Putamen (tissue), 1 donor: Measurements from ENCODE around the gene L3MBTL1.
"Not testable (repeated sequence)": the region's sequence is repeated elsewhere in the genome, so short reads cannot be mapped to it uniquely, and the experiment has no call there.

Experiments used
- DNase-seq: peaks from one replicate; pipeline ENCODE4 v3.0.0-alpha.2; 2016; ENCODE audit warnings: low spot score

Gene L3MBTL1

DNA sequence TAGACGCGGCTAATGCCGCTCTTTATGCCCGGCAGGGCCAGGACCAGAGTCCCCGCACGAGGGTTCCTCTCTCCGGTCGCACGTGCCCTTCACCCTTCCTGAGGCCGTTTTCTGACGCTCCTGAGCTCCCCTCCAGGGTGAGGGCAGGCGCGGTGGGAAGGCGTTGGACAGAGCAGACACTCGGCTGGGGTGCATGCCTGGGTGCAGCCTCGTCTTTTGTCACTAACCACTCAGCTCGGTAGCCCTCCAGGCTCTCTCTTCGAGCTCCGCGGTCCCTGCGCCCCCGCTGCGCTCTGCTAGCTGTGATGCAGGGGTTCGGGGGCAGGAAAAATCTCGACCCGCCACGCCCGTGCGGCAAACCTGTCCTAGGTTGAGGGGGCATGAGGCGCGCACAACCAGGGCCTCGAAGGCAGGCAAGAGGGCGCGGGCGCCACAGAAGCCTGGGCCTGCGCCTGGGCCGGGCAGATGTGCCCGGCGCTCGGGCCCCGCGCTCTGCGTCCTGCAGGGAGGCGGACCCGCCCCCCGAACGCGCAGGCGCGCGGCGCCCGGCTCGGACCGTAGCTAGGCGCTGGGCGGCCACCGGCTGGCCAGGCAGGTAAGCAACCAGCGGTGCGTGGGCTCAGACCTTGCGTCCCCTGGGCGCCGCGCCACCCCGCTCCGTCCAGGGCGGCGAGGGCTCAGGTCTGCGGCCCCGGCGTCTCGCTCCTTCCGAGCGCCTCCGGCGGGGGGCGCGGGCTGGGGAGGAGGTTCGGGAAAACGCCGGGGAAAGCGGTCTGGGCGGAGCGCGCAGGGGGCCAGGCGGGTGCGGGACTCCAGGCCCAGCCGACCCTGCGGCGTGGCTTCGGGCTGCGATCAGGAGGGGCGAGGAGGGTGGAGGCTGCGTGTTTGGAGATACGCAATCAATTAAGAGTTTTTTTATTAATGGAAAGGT, at the start of gene L3MBTL1:
L3MBTL1 (plus strand) TSS at position 548 of the 931 bp plus-strand sequence. CDS start 5,807 bp downstream, outside the sequence.
- DNase-seq: no peak

DNA sequence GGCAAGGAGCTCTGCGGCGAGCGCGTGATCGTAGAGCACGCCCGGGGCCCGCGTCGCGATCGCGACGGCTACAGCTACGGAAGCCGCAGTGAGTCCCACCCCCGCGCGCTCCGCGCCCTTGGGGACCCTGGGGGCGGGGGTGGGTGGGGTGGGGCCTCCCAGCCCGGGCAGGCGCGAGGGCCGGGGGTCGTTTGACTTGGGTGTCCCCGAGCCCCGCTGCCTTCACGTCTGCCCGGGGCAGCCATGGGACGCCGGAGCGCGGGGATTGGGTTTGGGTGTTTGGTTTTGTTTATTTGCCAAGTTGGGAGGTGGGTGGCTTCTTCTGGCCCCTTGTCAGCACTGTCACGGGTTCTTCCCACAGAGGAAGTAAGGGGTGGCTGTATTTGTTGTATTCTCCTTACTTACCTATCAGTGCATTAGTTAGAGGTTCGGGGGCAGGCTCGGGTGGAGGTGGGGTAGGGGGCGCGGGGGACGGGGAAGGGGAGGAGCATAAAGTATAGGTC, 49.0 kb upstream of the L3MBTL1 start:
- DNase-seq: peak; percentile 12

DNA sequence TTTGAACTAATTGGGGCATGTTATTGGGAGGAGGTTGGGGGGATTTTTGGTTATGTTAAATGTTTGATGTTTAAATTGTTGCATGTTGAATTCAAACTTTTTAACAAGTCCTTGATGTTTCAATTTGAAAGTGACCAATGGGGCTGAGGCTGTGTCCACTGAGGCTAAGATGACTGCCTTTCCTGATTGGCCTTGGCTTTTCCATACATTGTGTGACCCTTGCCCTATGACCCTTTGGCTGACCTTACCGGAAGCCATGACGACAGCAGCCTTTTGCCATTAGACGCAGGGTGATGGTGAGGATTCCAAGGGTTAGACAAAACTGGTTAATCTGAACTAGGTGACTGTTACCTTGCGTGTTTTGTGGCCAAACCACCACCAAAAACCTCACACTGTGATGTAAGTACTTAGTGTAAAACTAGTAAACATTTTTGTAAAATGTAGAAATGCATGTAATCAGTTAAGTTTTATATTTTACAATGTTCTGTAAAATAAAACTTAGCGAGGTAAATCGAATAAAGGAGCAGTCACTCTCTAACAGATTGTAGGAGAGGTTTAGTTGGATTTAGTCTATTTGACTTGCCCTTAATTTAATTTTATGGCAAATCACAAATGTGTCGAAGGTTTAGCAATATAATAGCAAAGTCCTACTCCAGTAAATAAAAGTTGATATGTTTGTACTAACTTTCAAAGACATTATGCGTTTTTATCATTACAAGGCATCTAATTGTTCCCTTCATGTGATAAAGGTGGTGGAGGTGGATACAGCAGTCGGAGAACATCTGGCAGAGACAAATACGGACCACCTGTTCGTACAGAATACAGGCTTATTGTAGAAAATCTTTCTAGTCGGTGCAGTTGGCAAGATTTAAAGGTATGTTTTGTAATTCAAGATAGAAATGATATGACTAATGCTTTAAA, 48.2 kb upstream of the L3MBTL1 start:
- DNase-seq: no peak

DNA sequence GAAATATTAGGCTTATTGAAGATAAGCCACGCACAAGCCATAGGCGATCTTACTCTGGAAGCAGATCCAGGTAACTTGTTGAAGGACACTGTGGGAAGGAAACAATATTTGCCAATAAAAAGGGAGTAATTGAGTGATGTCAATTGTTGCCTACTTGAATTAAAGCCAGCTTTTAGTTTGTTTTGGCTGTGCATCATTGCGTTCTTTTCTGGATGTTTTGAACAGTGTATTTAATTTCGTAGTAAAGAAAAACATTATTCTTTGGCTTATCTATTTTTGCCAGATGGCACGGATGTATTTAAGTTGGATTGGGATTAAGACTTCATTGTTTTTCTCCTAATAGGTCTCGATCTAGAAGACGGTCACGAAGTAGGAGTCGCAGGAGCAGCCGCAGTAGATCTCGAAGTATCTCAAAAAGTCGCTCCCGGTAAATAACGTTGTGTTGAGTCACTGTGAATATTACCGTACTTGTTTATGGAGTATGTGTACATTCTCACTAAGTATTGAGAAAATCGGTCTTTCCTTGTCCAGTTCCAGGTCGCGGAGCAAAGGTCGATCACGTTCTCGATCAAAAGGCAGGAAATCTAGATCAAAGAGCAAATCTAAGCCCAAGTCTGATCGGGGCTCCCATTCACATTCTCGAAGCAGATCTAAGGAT, 47.2 kb upstream of the L3MBTL1 start:
- no peak for DNase-seq

DNA sequence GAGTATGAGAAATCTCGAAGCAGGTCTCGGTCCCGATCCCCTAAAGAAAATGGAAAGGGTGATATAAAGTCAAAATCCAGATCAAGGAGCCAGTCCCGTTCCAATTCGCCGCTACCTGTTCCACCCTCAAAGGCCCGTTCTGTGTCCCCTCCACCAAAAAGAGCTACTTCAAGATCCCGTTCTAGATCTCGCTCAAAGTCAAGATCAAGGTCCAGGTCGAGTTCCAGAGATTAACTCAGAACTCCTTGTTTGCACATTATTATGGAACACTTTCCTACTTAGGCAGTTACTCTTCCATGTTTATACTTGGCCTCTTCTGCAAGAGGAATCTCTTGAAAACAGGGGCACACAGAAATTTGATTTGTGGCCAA, 46.7 kb upstream of the L3MBTL1 start:
- DNase-seq: no peak

DNA sequence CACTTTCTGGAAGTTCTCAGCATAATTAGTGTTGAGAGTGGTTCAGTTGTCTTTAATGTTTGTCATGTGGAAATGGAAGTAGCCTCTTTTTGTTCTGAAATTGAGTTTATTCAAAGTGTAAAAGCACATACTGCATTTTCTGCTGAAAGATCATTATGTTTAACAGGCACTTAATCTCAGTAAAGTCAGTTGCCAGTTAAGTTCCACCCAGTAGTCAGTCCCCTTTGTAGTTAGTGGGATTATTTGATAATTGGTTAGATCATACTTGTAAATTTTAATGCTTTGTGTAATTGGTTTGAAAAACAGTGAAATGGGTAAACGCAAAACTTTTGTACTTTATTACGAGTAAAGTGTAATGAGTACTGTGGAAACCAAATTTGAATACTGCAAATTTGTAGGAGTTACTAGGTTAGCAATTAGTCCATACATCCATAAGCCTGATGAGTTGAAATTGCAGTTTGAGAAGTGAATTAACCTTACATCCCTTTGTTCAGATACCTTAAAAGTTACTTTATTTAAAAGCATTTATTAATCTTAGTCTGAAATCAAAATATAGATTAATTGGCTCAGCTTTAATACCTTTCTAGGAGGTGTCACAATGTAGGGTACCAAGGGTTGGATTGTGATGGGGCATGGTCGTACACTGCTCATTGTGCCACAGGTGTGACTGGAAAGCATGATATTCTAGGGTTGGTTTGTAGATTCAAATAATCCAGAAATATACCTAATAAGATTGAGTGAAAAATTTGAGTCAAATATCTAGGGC, 45.4 kb upstream of the L3MBTL1 start:
- DNase-seq: no peak

DNA sequence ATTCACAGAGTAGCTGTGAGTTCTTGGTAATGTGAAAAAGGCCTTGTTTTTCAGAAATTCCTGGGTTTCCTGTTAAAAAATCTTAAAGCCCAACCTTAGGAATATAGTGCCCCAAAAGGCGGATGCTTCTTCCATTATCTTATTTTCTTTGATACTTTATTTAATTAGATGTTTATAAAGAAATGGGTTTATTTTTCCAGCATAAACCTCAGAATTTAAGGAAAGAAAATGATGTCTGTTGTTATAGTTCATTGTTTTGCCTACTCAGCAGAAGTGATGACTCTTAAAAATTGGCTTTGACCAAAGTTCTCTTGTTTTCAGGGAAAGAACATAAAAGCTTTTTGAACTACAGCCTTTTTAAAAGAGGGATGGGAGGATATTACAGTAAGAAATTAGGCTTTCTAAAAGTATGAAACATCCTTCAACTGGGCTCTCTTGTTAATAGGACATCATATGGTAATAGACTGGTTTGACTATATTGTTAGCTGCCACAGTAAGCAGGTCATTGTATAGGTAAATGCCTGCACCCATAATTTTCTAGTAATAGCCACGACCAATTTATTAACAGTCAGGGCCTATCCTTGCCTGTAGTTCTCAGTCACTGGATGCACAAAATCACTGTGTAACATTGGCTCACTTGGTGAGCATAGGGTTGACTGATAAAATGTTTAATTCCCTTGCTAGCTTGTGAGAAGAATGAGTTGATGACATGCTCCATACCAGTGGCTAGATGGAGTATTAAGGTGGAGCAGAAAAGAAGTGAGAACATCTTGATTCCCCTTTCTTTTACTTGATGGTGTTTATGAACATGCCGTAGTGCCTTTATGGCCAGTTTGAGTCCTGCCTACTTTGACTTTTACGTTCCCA, 44.6 kb upstream of the L3MBTL1 start:
- no peak for DNase-seq

DNA sequence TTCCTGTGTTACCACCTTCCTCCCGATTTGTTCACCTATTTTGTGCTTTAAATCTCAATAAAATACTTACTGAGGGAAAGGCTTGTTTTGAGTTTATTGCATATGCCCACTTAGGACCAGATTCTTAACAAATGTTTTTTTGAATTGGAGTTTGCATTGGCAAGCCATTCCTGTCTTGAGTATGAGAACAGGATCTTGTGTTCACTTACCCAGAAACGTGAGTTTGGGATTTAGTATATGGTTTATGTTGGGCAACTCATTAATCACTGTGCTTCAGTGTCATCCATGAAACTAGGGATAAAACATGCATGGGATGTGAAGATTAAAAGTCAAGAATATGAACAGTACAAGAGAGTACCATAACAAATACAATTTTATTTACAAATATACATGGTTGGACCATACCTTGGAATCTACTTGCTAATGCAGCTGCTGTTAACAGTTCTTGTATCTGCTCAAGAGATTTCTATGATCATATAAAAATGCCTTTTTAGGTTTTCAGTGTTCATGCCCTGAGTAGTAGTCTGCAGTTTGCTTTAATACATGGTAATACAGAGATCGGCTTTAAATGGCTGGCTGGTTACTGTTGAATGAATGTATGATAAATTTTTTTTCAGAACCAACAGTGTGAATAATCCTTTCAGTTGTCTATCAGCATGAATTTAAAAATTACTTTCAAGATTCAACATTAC, 43.8 kb upstream of the L3MBTL1 start:
- DNase-seq: no peak

DNA sequence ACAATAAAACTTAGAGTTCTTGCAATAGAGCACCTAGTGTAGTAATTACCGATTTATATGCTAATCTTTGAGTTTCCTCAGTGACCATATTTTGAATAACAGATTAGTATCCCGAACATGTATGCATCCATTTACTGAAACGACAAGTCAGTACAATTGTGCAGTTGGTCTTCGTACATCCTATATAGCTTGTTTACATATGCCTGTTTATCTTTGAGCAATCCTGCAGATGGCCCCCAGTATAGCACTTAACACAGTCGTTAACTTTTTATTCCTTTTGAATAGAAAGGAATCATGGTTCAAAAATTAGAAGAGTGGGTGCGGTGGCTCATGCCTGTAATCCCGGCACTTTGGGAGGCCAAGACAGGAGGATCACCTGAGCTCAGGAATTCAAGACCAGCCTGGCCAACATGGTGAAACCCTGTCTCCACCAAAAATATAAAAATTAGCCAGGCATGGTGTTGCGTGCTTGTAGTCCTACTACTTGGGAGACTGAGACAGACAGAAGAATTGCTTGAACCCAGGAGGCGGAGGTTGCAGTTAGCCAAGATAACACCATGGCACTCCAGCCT, 43.2 kb upstream of the L3MBTL1 start:
- no peak for DNase-seq

DNA sequence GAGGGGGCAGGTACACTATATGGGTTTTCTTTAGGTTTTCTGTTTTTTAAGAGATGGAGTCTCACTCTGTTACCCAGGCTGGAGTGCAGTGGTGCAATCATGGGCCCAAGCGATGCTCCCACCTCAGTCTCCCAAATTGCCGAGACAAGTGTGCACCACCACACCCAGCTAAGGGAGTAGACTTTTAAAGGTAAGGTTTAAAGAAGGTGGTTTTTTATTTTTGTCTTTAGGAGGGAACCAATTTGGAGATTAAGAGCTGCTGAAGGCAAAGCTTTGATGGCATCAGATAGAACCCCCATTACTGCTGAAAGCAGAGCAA, 41.9 kb upstream of the L3MBTL1 start:
- no peak for DNase-seq

DNA sequence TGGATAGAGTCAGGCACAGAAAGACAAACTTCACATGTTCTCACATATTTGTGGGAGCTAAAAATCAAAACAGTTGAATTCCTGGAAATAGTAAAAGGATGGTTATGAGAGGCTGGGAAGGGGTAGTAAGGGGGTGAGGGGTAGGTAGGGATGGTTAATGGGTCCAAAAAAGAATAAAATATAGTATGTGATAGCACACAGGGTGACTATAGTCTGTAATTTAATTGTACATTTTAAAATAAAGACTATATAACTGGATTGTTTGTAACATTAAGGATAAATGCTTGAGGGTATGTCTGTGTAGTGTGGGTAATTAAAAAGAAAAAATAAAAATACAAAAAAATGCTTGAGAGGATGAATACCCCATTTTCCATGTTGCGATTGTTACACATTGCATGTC, 39.9 kb upstream of the L3MBTL1 start:
- DNase-seq: no peak

DNA sequence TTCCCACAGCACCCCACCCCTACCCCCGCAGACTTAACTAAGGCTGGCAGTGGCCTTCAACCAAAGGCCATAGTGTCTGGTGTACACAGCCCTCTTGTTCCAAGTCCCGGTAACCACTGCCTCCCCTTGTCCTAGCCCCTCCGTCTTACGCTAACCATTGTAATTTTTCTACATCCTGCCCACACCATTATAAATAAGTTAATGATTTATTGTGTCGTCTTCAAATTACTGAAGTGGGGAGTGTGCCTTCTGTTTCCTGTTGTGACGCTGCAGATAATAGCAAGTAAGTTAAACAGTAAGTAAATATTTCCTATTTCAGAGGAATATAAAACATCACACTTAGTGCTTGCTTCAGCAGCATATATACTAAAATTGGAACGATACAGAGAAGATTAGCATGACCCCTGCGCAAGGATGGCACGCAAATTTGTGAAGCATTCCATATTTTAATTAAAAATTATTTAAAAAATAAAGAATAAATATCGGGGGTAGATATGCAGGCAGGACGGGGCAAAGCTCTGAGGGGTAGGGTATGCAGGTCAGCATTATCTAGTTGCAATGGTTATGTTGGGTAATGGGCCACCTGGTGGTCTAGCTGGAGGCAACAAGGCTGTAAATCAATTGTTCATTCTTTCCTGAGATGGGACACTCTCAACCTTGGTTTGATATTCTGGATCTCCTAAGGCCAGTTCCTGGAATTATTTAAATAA, 34.7 kb upstream of the L3MBTL1 start:
- no peak for DNase-seq

DNA sequence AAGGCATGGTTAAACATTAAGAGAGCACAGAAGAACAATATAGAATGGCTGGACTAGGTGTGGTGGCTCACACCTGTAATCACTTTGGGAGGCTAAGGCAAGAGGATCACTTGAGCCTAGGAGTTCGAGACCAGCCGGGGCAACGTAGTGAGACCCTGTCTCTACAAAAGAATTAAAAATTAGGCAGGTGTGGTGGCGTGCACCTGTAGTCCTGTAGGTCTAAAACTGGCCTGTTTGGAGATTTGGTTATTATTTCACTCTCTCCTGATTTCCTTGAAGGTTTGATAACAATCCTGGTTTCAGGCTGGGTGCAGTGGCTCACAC, 34.2 kb upstream of the L3MBTL1 start:
- DNase-seq: no peak

DNA sequence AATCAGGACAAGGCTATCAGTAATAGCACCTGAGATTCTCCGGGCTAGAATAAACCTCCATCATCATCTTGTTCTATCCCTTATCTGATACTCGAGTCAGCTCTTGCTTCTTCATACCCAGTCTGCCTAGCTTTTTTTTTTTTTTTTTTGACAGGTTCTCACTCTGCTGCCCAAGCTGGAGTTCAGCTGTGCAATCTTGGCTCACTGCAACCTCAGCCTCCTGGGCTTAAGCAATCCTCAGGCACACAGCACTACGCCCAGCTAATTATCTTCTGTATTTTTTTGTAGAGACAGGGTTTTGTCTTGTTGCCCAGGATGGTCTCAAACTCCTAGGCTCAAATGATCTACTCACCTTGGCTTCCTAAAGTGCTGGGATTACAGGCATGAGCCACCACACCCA, 30.3 kb upstream of the L3MBTL1 start:
- DNase-seq: no peak

DNA sequence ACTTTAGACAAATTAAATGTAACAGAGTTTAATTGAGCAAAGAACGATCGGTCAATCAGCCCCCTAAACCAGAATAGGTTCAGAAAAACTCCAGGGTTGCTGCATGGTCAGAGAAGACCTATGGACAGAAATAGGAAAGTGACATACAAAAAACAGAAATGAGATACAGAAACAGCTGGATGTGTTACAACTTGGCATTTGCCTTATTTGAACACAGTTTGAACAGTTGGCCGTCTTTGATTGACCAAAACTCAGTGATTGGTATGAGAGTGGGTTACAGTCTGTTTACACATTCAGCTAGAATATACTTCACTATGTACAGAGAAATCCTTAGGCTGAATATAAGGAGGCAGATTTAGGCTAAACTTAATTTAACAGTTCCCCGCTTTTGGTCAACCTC, 29.9 kb upstream of the L3MBTL1 start:
- no peak for DNase-seq

DNA sequence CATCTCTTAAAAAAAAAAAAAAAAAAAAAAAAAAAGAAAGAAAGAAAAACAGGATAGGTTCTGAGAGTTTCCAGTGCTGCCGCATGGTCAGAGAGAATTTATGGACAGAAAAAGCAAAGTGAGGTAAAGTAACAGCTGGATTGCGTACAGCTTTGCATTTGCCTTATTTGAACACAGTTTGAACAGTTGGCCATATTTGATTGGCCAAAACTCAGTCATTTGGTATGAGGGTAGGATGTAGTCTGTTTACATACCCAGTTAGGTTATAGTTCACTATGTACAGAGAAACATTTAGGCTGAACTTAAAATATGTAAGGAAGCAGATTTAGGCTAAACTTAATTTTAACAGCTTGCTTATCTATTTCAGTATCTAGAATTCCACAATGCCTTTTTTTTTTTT, 17.5 kb upstream of the L3MBTL1 start:
- no peak for DNase-seq

DNA sequence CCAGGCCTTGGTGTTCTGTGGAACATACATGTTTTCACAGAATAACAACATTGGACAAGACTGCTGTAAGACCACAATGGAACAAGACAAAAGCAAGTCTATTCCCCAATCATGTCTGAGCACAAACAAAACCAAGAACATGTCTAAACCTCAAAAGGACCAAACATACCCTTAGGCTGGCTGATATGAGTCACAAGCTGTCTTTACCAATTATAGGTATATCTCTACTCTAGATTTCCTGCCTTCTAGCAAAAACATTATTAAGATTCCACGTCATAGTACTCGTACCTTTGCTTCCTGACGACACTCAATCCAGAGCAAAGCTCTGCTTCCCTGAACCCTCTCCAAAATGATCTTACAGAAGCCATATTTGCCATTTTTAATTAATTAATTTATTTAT, 15.4 kb upstream of the L3MBTL1 start:
- no peak for DNase-seq

DNA sequence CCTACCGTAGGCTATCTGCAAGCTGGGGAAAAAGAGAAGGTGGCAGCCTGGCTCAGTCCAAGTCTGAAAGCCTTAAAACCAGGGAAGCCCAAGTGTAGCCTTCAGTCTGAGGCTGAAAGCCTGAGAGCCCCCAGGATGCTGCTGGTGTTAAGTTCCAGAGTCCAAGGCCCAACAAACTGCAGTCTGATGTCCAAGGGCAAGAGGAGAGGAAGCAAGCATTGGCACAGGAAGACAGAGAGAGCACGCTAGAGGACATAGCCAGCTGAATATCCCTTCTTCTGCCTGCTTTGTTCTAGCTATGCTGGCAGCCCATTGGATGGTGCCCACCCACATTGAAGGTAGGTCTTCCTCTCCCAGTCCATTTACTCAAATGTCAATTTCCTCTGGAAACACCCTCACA, 12.1 kb upstream of the L3MBTL1 start:
- no peak for DNase-seq

DNA sequence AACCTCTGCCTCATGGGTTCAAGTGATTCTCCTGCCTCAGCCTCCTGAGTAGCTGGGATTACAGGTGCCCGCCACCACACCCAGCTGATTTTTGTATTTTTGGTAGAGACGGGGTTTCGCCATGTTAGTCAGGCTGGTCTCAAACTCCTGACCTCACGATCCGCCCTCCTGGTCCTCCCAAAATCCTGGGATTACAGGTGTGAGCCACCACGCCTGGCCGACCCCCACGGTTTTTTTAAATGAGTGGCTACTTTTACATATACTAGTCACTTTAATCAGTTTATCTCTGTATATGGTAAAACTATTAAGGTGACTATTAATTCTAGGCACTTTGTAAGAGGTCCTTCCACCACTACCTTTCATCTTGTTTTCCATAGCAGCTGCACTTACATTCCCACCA, 5.5 kb upstream of the L3MBTL1 start:
- DNase-seq: not testable (repeated sequence)
